Gastroesophageal sphincter (tissue), 4 donors: ENCODE results near the gene ADAMTS12. TPM values are rescaled to one million over a fixed set of nuclear protein-coding genes. Genes with fewer than 3 reads are reported as not detected.
A peak's percentile ranks its signal among the peaks of the same experiment; 100 is the strongest.

Experiments
- ATAC-seq: fragments of 150-250 bp; one replicate; pipeline ENCODE4 v1.9.1; 2016; ENCODE audit warnings: mild to moderate bottlenecking, moderate library complexity
- H3K27ac ChIP-seq, 4 donors: fragments of 200-600 bp; sonication (generic) in 3 of 4; 1 replicate in 3 of 4; 2 replicates in 1 of 4; pipeline ENCODE4 v1.5.1; 2016 to 2019
- H3K27me3 ChIP-seq: fragments of 200-600 bp; sonication (generic); one replicate; pipeline ENCODE4 v1.5.1; 2019
- H3K36me3 ChIP-seq, 2 donors: fragments of 200-600 bp; sonication (generic); one replicate each; pipeline ENCODE4 v1.5.1; 2019; ENCODE audit warnings: control low read depth in 1 of 2
- H3K4me1 ChIP-seq, 3 donors: fragments of 200-600 bp; sonication (generic); 1 replicate in 2 of 3; 2 replicates in 1 of 3; pipeline ENCODE4 v1.5.1; 2016 to 2019; ENCODE audit warnings: control low read depth in 2 of 3
- H3K4me3 ChIP-seq, 2 donors: fragments of 200-600 bp; sonication (generic); one replicate each; pipeline ENCODE4 v1.5.1; 2019; ENCODE audit warnings: mild to moderate bottlenecking in 1 of 2, moderate library complexity in 1 of 2
- H3K9me3 ChIP-seq, 3 donors: fragments of 200-600 bp; sonication (generic); one replicate each; pipeline ENCODE4 v1.5.1; 2017 to 2019; ENCODE audit warnings: control low read depth in 2 of 3
- EP300 ChIP-seq: sonication (generic); formaldehyde crosslinking; IDR thresholded peaks from one replicate; pipeline ENCODE4 v1.6.1; 2017; ENCODE audit warnings: antibody characterized with exemption, mild to moderate bottlenecking
- POLR2A ChIP-seq, 2 donors: fragments of 450-650 bp; IDR thresholded peaks; one replicate each; pipeline ENCODE4 v1.6.1; 2017; ENCODE audit warnings: antibody characterized with exemption in 2 of 2, mild to moderate bottlenecking in 2 of 2, moderate library complexity in 1 of 2
- POLR2AphosphoS5 ChIP-seq: sonication (generic); formaldehyde crosslinking; IDR thresholded peaks from one replicate; pipeline ENCODE4 v1.6.1; 2017; ENCODE audit warnings: antibody characterized with exemption
- WGBS, 2 donors: methylation state at CpG; one replicate each; pipeline ENCODE4 v1.1.5; 2018; ENCODE audit warnings: low coverage in 1 of 2; 5-methylcytosine and 5-hydroxymethylcytosine counted together
- total RNA-seq, 4 donors: library from RNA; depleted of rRNA; stranded (reverse); fragments of >200 nt; gene quantifications; one replicate each; pipeline ENCODE4 v1.1.0, GENCODE V29; 2016
- TF ChIP-seq, protein P1 (sequence below), 4 experiments: fragments of 200-600 bp in 2 of 4; fragments of 450-650 bp in 2 of 4; sonication (generic) in 1 of 4; IDR thresholded peaks; one replicate each; pipeline ENCODE4 v1.5.1; 2017 to 2019; ENCODE audit warnings: antibody characterized with exemption in 4 of 4, mild to moderate bottlenecking in 2 of 4, moderate library complexity in 2 of 4

The ADAMTS12 gene
- total RNA-seq, 4 donors from 2014 or later: 2.6 to 6.5 (median 5.2) TPM

DNA sequence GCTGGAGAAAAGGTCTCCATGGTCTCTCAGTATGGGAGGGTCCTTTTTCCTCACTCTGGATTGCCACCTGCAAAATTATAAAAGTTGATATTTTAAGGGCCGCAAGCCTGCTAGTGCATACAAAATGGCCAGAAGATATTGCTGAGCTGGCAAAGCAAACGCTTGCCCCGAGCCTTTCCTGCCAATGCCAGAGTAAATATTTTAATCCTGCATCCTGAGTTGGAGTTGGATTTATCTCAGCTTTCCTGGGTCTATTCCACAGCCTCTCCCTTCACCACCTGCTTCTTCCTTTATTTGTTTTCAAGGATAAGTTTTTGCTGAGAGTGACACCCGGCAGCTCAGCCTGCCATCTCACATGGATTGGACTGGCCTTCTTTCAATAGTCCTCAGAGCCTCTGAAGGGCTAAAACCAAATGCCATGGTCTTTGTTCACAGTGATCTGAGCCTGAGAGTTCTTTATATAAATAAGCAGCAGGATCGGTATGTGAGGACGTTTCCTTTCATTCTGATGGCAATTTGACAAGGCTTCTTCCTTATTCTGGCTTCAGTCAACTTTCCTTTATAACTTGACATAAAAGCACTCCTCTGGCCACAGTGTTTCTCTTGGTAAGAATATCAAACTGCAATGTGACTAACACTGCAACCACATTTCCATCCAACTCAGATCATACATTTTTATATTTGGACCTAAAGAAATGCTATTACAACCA lies 170.1 kb downstream of the ADAMTS12 start:
- H3K4me1 ChIP-seq: peaks cover 0 to 27% (median 0%) of the 10 kb centered on the region in 3 donors
- H3K36me3 ChIP-seq: no peaks in the 10 kb centered on the region
- H3K27ac ChIP-seq: peak overlapping the region in 2 of 4 donors; percentile 17 to 37
- H3K27me3 ChIP-seq: no peaks in the 10 kb centered on the region
- no peaks in the 10 kb centered on the region for H3K9me3 ChIP-seq
- 5 to 21% methylated on average over 4 to 5 of the region's 6 CpGs for WGBS, 2 donors
- no peak overlapping the region for H3K4me3 ChIP-seq
- ATAC-seq: no peak
- TF ChIP-seq POLR2A (IDR thresholded peaks at IDR 0.05): no peak
- no peak for TF ChIP-seq EP300
- no peak for TF ChIP-seq POLR2AphosphoS5
- TF ChIP-seq, protein P1, sequence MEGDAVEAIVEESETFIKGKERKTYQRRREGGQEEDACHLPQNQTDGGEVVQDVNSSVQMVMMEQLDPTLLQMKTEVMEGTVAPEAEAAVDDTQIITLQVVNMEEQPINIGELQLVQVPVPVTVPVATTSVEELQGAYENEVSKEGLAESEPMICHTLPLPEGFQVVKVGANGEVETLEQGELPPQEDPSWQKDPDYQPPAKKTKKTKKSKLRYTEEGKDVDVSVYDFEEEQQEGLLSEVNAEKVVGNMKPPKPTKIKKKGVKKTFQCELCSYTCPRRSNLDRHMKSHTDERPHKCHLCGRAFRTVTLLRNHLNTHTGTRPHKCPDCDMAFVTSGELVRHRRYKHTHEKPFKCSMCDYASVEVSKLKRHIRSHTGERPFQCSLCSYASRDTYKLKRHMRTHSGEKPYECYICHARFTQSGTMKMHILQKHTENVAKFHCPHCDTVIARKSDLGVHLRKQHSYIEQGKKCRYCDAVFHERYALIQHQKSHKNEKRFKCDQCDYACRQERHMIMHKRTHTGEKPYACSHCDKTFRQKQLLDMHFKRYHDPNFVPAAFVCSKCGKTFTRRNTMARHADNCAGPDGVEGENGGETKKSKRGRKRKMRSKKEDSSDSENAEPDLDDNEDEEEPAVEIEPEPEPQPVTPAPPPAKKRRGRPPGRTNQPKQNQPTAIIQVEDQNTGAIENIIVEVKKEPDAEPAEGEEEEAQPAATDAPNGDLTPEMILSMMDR (IDR thresholded peaks at IDR 0.05): no peak

DNA sequence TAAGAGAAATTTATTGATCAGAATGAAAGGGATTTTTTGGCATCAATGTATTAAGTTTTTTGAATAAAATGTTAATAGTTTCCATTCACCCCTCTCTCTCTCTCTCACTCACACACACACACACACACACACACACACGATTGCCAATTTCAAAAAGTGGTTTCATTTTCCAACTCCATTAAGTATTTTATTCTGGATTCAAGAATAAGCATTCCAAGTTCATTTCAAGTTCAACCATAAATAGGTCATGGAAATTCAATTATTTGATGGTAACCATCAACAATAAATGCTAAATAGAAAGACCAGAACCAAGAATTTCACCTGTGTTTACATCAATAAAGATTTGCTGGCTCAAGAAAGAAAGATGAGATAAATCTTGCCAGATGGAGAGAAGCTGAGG lies 171.6 kb downstream of the ADAMTS12 start:
- Histone ChIP-seq H3K36me3 (no peaks in the 10 kb centered on the region), H3K27me3 (no peaks in the 10 kb centered on the region), H3K9me3 (no peaks in the 10 kb centered on the region), H3K4me1 (peaks cover 0 to 17% (median 0%) of the 10 kb centered on the region in 3 donors), H3K4me3 (no peak overlapping the region), H3K27ac (no peak overlapping the region)
- no peak for ATAC-seq
- TF ChIP-seq POLR2AphosphoS5 (no peak), POLR2A (IDR thresholded peaks at IDR 0.05) (no peak), EP300 (no peak)
- WGBS, 2 donors: 17 to 18% methylated on average over 1 of the region's 1 CpG

DNA sequence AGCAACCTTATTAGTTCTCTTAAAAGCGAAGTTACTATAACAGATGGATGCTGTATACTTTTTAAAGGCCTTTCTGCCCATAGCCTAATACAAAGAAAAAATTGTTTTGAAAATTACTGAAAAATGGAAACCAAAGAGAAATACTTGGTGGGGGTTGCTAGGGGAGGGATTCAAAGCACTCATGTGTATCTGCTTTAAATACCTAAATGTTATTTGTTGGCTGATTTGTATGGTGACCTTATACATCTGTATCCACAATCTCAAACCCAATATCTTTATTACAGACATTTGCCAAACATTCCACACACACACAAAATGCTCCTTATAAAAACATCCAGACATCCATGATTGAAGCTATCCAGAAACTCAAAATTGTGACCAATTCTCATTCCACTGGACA lies 172.0 kb downstream of the ADAMTS12 start:
- no peaks in the 10 kb centered on the region for H3K9me3 ChIP-seq
- 85 to 93% methylated on average over 1 of the region's 1 CpG for WGBS, 2 donors
- no peak for TF ChIP-seq POLR2A (IDR thresholded peaks at IDR 0.05)
- no peak for TF ChIP-seq POLR2AphosphoS5
- no peak for TF ChIP-seq EP300
- TF ChIP-seq, protein P1 (IDR thresholded peaks at IDR 0.05): no peak
- no peaks in the 10 kb centered on the region for H3K27me3 ChIP-seq
- ATAC-seq: no peak
- no peaks in the 10 kb centered on the region for H3K36me3 ChIP-seq
- H3K4me1 ChIP-seq: peaks cover 0 to 17% (median 0%) of the 10 kb centered on the region in 3 donors
- H3K4me3 ChIP-seq: no peak overlapping the region
- no peak overlapping the region for H3K27ac ChIP-seq

DNA sequence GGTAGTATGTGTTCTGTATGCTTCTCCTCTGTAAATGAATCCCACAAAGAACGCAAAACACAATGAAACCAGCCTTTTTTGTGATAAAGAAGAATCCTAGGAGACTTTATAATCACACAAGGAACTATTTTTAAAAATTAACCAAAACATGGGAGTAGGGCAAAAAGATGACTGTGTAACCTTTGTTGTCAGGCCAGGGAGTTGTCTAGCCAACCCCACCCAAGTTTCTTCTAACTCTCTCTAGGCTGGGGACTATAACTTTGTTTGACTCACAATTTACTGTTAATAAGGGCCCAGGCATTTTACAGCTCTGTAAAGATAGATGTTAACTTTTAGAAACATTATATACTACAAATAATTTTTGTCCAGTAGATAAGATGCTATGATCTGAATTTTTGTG lies 176.1 kb downstream of the ADAMTS12 start:
- no peaks in the 10 kb centered on the region for H3K27me3 ChIP-seq
- ATAC-seq: no peak
- H3K4me3 ChIP-seq: no peak overlapping the region
- H3K9me3 ChIP-seq: no peaks in the 10 kb centered on the region
- H3K36me3 ChIP-seq: no peaks in the 10 kb centered on the region
- 80 to 100% methylated on average over 1 of the region's 1 CpG for WGBS, 2 donors
- no peak overlapping the region for H3K27ac ChIP-seq
- TF ChIP-seq, protein P1 (IDR thresholded peaks at IDR 0.05): no peak
- TF ChIP-seq EP300: no peak
- TF ChIP-seq POLR2A (IDR thresholded peaks at IDR 0.05): no peak
- peaks cover 0 to 6% (median 0%) of the 10 kb centered on the region in 3 donors for H3K4me1 ChIP-seq

DNA sequence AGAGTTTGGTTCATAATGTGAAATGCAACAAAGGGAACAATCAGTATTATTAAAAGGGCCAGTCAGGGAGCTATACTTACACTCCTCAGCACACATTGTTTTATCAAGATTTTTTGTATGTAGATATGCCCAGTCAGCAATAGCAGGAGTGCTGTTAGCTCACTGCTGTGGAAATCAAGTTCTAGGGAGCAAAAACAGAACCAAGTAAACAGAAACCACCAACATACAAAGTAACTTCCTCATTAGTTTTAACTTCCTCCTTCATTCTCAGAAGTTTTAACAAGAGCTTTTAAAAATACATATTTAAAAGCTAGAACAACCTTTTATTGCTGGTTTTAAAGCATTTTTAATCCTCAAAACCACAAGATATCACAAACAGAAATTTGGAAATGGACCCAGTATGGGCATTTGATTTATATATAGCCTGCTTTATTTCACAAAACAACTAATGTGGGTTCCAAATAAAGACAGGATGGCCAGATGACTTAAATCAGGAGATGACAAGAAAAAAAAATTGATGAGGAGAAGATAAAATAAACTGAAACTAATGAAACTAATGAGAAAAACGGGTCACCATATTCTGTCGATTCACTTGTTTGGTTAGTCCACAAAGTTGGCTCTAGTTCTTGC lies 178.5 kb downstream of the ADAMTS12 start:
- Histone ChIP-seq H3K36me3 (no peaks in the 10 kb centered on the region), H3K9me3 (no peaks in the 10 kb centered on the region), H3K27ac (peak overlapping the region in 2 of 4 donors; percentile 17 to 39), H3K4me1 (no peaks in the 10 kb centered on the region), H3K4me3 (no peak overlapping the region), H3K27me3 (no peaks in the 10 kb centered on the region)
- 35 to 36% methylated on average over 2 of the region's 2 CpGs for WGBS, 2 donors
- TF ChIP-seq POLR2AphosphoS5 (no peak), POLR2A (IDR thresholded peaks at IDR 0.05) (no peak), EP300 (no peak)
- TF ChIP-seq, protein P1 (IDR thresholded peaks at IDR 0.05): no peak
- peak; percentile 80 for ATAC-seq
